GM18502 (cell line): ENCODE data around the gene RPP30.
A peak's percentile ranks its signal among the peaks of the same experiment; 100 is the strongest.
"Not testable (repeated sequence)": the region's sequence is repeated elsewhere in the genome, so short reads cannot be mapped to it uniquely, and the experiment has no call there.

Source experiments
- ATAC-seq: cut with Tn5 transposase; IDR thresholded peaks from one replicate; pipeline ENCODE4 v1.9.1; 2021; ENCODE audit warnings: mild to moderate bottlenecking; ENCODE audit not compliant: unreplicated experiment, poor library complexity

The RPP30 gene

GRCh38 chr10:90866050-90866598, 5.7 kb upstream of the RPP30 start:
- ATAC-seq: no peak

GRCh38 chr10:90871279-90871765, 452 bp upstream of the RPP30 start:
- ATAC-seq: peak; percentile 50

DNA sequence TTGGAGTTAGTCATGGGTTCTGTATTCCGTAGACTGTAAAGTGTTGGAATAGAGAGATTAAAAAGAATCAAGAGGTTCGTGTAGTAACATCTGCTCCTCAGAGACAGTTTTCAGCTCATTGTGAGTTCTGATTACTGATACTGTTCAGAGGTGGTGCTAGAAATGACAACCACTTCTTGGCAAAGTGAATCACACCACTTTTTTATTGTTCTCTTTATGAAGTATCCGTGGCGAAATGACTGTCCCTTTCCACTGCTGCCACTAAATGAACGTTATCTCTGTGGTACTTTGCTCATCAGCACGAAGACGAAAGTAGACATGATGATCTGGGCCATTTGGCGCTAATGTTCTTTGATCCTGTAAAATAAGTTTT, 860 bp downstream of the RPP30 start:
- ATAC-seq: no peak

- ATAC-seq: no peak
These were observed 7.3 kb downstream of the RPP30 start for GRCh38 chr10:90879062-90879461.

DNA sequence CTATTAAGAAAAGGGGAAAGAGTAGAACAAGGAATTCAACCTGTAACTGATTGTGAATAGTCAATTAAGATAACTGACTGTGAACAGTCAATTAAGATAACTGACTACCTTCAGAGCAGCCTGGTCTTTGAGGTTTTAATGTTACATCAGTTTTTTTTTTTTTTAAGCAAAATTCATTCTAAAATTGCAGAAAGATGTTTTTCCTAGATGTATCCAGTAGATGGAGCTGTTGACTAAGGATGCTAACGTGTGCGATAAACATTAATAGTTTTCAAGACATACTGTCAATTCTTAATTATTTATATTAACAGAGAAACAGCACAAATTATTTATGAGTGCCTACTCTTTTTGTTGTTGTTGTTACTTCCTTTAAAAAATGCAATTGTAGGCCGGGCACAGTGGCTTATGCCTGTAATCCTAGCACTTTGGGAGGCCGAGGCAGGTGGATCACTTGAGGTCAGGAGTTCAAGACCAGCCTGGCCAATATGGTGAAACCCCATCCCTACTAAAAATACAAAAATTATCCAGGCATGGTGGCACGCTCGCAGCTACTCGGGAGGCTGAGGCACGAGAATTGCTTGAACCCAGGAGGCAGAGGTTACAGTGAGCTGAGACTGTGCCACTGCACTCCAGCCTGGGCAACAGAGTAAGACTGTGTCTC, 8.4 kb downstream of the RPP30 start:
- not testable (repeated sequence) for ATAC-seq

- no peak for ATAC-seq
These were observed 12.7 kb downstream of the RPP30 start for GRCh38 chr10:90884431-90884830.

DNA sequence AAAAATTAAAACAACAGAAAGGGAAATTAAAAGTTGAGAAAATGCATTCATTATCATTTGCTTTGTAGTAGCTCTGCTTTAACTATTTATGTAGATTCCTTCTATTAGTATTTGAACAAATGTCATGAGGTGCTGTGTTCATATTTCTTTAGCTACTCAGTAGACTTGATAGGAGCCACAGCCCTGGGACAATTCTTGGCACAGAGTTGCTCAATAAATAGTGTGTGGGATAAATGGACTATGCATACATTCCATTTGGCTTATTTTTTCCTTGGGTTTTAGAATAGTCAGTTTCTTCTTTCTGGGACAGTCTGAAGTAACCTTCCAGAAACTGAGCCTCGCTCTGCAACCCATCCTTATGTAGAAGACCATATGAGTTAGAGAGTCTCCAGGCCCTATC, 13.4 kb downstream of the RPP30 start:
- no peak for ATAC-seq

GRCh38 chr10:90887555-90887954, 15.8 kb downstream of the RPP30 start:
- no peak for ATAC-seq

DNA sequence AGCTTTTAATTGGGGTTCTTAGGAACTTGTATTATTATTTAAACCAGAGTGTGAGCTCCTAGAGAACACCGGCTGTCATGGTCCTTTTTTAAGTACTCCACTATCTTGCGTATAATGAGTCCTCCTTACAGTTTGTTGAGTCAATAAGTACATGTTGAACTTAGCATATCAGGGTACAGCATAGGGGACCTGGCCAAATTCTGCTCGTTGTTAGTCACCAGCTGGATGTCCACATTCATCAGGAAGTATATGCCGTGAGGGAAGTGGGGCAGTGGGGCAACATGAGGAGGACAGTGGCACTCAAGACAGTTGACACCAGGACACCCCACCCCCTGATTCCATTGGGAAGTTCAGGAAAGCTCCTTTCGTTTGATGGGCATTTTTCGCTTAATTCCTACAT, 16.6 kb downstream of the RPP30 start:
- no peak for ATAC-seq

DNA sequence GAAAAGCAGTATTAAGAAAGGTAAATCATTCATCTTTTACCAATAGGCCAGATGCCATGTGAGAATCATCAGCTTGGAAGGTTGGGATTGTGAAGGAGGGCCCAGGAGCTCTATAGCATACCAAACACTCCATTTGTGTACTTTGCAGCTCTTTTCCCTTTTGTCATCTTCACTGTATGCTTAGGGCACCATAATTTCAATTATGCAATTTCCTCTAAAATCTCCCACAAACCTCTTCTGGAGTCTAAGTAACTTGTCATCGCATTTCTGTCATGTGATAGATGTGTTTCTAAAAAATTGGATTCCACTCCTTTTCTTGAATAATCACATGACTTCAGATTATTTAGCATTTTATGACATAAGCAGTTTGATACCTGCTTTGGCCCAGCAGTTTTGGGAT, 17.9 kb downstream of the RPP30 start:
- ATAC-seq: no peak

DNA sequence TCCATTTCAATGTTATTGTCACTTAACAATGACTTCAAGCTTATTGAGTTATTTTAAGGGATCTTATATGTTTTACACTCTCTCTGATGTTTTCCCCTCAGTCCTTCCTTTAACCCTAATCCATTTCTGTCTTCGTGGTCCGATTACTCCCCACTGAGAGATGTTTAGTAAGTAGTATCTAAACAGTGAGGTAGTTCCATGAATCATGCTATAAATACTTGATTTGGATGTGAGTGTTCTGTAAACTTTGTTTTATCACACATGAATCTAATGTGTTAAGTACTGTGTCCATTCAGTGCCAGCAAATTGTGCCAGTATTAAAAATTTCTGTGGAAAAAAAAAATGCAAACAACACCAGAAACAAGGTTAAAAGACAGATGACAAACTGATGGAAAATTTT, 18.6 kb downstream of the RPP30 start:
- no peak for ATAC-seq

DNA sequence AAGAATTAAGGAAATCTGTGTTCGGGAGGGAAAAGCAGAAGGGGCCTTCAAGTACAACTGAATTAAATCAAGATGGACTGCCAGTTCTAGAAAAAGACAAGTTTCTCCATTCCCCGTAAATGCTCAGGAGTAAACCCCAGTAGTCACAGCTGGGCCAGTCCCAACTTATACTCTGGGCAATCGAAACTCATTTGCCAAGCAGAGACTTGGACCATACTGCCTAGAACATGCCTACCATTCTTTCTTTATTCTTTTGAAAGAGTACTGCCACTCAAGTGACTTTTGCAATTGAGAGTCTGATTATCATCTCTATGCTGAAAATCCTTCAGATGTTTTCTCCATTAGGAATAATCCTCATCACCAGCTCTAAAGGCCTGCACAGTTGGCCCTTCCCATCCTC, 21.4 kb downstream of the RPP30 start:
- no peak for ATAC-seq

- ATAC-seq: not testable (repeated sequence)
These were observed 25.1 kb downstream of the RPP30 start for GRCh38 chr10:90896916-90897315.

- peak; percentile 56 for ATAC-seq
These were observed 34.2 kb downstream of the RPP30 start for GRCh38 chr10:90905925-90906324.

DNA sequence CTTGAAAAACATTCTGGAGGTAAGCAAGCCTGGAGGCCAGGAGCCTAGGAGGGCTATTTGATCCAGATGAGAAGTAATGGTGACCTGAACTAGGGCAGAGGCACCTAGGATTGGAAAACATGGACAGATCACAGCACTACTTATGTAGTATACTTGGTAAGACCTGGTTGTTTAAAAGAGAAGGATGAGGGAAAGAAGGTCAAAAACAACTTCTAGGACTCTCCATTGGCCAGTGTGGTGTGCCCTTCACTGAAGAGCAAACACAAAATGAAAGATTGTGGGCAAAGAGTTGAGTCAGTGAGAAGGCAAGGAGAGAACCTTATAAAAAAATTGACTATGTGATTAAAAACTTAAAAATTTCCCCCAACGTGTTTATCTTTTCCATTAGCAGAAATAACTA, 34.8 kb downstream of the RPP30 start:
- no peak for ATAC-seq

DNA sequence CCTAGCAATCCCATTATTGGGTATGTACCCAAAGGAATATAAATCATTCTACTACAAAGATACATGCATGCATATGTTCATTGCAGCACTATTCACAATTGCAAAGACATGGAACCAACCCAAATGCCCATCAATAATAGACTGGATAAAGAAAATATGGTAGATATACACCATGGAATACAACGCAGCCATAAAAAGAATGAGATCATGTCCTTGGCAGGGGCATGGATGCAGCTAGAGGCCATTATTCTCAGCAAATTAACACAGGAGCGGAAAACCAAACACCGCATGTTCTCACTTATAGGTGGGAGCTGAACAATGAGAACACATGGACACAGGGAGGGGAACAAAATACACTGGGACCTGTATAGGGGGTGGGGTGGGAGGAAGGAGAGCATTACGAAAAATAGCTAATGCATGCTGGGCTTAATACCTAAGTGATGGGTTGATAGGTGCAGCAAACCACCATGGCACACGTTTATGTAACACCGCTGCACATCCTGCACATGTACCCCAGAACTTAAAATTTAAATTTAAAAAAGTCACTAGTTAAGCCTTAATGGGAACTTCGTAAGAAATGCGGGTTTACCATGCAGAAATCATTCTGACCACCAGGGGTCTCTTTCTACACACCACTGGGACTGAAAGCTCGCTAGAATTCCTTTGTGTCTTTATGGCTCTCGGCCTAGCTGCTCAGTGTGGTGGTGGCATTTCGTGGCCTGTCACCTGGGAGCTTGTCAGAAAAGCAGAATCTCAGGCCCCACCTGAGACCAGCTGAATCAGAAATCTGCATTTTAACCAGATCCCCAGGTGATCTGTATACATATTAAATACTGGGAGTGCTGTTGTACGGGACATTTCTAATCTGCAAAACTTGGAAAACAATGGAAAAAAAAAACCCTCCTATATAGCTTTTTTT, 39.6 kb downstream of the RPP30 start:
- ATAC-seq: peak; percentile 81

- no peak for ATAC-seq
These were observed 40.4 kb downstream of the RPP30 start for GRCh38 chr10:90912174-90912573.

DNA sequence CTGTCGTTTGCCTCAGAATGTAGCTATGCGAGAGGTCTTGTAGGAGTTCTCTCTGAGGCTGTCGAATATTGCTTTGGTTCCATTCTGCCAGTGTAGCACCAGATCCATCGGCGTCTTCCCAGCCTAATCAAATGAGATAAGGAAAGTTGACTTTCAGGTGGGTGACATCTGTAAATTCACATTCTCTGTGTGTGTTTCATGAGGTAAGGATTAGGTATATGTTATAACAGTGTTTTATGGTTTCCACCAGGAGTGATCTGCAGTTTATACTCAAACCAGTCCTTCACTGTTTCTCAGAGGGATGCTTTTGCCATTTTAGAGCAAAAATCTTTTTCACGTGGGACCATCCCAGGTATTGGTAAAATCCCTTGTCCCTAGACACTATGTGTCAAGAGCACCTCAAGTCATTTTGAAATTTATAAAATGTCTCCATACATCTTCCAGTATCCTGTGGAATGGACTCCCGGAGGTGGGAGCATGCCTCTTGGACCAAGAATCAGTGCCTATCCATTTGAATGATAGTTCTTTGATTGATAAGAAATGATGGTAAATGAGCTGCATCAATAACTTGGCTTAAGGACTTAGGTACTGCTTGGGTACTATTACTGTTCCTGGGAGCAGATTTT, 41.2 kb downstream of the RPP30 start:
- no peak for ATAC-seq

GRCh38 chr10:90913774-90914420, 42.1 kb downstream of the RPP30 start:
- ATAC-seq: no peak

GRCh38 chr10:90914992-90915765, 43.4 kb downstream of the RPP30 start:
- ATAC-seq: no peak
